GM18520 (cell line): ENCODE data around the gene MICALL1.
"Not testable (repeated sequence)": the region's sequence is repeated elsewhere in the genome, so short reads cannot be mapped to it uniquely, and the experiment has no call there.

ENCODE experiments used
- ATAC-seq: cut with Tn5 transposase; IDR thresholded peaks from one replicate; pipeline ENCODE4 v1.9.1; 2021; ENCODE audit not compliant: unreplicated experiment

The MICALL1 gene

DNA sequence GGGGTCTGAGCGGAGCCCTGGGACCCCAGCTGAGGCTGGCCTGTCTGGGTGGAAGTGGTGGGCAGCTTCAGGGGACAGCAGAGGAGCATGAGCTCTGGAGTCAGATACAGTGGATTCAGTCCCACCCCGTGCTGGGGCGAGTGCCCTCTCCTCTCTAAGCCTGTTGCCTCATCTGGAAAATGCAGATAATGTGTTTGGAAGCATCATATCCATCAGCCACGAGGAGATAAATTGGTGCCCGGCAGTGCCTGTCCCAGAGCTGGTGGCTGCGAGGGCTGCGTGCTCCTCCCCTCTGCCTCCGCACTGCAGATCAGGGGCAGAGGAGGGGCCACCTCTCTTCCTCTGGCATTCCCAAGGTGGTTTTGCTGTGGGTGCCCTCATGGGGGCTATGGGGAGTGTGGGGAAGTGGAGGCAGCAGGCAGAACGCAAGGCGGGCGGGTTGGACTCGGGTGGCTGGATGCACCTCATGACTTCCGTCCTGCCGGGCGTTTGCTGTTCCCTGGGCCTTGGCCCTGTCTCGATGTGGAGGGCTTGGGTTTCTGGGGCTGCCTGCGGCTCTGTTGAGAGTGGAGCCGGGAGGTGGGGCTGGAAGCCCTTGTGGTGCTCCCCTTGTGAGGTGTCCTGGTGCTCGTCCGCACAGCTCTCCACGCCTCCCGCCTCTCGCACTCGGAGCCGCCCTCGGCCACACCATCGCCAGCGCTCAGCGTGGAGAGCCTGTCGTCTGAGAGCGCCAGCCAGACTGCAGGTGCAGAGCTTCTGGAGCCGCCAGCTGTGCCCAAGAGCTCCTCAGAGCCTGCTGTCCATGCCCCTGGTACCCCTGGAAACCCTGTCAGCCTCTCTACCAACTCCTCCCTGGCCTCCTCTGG is 20.9 kb downstream of the MICALL1 start:
- no peak for ATAC-seq

DNA sequence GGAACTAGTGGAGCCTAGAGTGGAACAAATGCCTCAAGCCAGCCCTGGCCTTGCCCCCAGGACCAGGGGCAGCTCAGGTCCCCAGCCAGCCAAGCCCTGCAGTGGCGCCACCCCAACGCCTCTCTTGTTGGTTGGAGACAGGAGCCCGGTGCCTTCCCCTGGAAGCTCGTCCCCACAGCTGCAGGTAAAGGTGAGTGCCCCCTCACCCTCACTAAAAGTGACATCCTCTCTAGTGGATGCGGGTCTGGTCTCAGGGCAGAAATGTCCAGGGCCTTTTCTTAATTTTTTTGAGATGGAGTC is 21.5 kb downstream of the MICALL1 start:
- no peak for ATAC-seq

- ATAC-seq: no peak
Observed at GRCh38 chr22:37929390-37929789, 23.3 kb downstream of the MICALL1 start.

- ATAC-seq: no peak
Observed at GRCh38 chr22:37930270-37930951, 24.3 kb downstream of the MICALL1 start.

GRCh38 chr22:37930952-37931440 is 24.9 kb downstream of the MICALL1 start:
- ATAC-seq: no peak

DNA sequence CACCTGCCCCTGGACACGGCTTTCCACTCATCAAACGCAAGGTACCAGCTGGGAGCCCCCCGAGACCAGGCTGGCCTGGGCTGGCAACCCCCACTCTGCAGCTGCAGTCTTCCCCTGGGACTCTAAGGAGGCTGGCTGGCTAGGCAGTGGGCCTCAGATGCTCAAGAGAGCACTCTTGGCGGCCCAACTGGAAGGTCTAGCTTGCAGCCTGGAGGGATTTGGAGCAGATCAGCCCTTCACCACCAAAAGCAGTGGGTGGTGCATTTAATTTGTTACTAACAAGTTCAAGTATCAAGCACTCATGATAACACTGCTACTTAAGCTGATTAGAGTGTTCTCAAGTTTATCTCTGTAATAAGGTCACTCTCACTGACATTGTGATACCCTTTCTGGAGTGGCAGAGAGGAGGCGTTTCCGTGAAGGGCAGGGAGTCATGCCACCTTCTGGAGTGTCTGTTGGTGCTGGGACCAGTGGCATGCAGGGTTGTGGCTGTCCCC is 25.8 kb downstream of the MICALL1 start:
- ATAC-seq: no peak

DNA sequence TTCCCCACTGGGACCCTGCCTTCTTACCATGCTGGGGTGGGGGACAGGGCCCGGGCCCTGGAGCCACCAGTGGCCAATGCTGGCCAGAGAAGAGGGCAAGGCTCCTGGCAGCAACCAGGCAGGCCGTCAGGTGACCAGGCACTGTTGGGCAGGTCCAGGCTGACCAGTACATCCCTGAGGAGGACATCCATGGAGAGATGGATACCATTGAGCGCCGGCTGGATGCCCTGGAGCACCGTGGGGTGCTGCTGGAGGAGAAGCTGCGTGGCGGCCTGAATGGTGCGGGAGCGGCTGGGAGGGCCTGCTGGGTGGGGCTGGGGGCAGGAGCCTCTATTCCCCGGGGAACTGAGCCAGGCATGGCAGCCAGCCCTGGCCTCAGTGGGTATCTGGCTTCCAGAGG is 26.3 kb downstream of the MICALL1 start:
- no peak for ATAC-seq

GRCh38 chr22:37932821-37933578 is 26.9 kb downstream of the MICALL1 start:
- ATAC-seq: no peak

DNA sequence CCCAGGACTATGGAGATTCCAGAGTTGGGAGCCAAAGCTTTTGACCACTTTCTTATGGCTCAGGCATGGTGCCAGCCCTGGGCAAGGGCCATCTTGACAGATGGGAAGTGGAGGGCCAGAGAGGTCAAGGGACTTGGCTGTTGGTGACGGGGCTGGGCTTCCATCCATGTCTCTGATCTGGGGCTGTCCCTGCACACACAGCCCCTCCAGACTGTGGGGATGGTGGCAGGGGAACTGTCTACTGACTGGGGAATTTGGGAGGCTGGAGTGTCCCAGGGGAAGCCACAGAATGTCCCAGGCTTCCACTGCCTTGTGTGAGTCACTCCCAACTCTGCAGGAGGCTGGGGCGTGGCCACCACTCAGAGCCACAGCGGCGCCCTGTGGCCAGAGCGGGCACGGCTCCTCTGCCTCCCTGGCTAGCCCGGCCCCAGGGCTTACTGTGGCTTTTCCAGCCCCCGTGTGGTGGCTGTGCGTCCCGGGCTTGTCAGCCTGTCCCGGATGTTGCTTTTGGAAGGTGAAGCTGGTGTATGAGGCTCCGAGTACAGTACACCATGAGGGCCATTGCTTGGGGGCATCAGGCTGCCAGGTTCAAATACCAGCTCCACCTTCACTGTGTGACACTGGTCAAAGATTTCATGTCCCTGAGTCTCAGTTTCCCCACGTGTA is 27.7 kb downstream of the MICALL1 start:
- ATAC-seq: peak; percentile 73

DNA sequence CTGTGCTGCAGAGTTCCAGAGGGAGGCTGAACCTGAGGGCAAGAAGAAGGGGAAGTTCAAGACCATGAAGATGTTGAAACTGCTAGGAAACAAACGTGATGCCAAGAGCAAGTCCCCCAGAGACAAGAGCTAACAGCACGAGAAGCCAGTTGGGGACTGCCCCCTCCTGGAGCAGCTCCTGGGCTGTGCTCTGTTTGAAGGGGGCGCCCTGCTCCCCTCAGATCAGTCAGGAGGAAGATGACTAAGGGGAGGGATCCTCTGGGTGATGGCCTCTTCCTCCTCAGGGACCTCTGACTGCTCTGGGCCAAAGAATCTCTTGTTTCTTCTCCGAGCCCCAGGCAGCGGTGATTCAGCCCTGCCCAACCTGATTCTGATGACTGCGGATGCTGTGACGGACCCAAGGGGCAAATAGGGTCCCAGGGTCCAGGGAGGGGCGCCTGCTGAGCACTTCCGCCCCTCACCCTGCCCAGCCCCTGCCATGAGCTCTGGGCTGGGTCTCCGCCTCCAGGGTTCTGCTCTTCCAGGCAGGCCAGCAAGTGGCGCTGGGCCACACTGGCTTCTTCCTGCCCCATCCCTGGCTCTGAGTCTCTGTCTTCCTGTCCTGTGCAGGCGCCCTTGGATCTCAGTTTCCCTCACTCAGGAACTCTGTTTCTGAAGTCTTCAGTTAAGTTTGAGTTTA is 34.7 kb downstream of the MICALL1 start:
- ATAC-seq: no peak

GRCh38 chr22:37942133-37942532 is 36.0 kb downstream of the MICALL1 start:
- ATAC-seq: no peak

GRCh38 chr22:37943136-37943824 is 37.2 kb downstream of the MICALL1 start:
- ATAC-seq: no peak

- no peak for ATAC-seq
Observed at GRCh38 chr22:37943825-37944198, 37.7 kb downstream of the MICALL1 start.

DNA sequence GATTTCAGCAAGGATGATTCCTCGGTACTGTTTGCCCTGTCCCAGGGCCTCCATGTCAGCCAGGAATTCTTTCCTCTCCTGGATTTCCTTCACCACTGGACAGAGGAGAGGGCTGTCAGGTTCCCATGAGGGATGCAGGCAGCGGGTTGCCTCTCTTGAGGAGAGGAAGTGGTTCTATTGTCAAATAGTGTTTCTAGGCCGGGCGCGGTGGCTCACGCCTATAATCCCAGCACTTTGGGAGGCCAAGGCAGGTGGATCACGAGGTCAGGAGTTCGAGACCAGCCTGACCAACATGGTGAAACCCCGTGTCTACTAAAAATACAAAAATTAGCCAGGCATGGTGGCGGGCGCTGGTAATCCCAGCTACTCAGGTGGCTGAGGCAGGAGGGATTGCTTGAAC is 38.3 kb downstream of the MICALL1 start:
- ATAC-seq: not testable (repeated sequence)

DNA sequence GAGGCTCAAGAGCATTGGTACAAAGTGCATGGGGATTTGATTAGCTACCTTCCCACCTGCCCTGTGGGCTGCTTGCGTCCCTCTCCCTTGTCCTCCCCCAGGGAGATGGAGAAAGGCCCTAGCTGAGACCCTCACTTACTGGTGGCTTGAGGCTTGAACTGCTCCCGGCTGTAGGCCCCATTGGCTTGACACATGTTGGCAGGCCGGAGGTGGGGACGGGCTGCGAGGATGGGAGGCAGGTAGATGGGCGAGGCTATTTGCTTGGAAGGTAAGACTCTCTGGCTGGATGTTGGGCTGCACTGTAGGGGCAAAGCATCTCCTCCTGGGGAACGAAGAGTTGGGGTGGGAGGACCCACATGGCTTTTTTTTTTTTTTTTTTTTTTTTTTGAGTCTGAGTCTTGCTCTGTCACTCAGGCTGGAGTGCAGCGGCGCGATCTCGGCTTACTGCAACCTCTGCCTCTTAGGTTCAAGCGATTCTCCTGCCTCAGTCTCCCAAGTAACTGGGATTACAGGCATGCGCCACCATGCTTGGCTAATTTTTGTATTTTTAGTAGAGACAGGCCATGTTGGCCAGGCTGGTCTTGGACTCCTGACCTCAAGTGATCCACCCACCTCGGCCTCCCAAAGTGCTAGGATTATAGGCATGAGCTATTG is 41.2 kb downstream of the MICALL1 start:
- ATAC-seq: not testable (repeated sequence)

DNA sequence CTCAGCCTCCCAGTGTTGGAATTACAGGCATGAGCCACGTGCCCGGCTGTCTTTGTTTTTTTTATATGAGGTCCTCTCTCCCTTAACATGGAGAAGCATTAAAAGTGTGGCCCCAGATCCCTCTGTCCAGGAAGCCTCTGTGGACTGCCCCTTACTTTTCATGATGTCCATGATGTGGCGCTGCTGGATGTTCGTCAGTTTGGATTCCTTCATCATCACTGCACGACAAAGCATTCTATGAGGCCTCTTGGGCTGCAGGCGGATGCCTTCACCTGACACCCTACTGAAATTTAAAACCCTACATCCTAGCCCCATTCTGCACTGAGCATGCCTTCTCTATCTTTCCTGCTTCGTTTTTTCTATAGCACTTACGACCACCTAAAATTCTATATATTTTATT is 45.2 kb downstream of the MICALL1 start:
- no peak for ATAC-seq

DNA sequence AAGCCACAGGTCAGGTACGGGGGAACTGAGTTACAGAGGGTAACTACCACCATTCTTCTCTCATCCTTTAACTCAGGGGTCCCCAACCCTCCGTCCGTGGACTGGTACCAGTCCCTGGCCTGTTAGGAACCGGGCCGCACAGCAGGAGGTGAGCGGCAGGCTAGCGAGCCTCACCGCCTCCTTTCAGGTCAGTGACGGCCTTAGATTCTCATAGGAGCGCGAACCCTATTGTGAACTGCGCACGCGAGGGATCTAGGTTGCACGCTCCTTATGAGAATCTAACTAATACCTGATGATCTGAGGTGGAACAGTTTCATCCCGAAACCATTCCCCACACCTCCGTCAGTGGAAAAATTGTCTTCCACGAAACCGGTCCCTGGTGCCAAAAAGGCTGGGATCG is 46.5 kb downstream of the MICALL1 start:
- not testable (repeated sequence) for ATAC-seq

DNA sequence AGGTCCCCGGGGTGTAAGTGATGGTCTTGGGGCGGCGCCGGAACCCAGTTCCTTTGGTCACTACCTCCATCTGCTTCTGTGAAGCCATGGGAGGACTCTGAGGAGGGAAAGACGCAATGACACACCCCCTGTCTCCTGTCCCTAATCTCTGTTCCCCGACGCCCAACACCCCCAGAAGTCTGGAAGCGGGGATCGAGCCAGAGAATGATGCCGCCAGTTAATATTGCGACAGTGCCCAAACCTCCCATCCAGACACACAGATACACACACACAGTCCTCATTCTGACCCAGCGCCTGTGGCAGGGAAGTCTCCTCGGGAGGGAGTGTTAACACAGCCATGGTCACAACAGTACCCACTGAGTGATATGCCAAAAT is 47.0 kb downstream of the MICALL1 start:
- ATAC-seq: no peak

GRCh38 chr22:37953437-37954179 is 47.5 kb downstream of the MICALL1 start, which contains the start of the genes C22orf23 and POLR2F:
Gene C22orf23 (minus strand): TSS chr22:37953601. CDS start chr22:37953149, 452 bp downstream.
Gene POLR2F (plus strand): TSS chr22:37953699. CDS start chr22:37953788, 89 bp downstream.
- ATAC-seq: peak; percentile 86
